Breast epithelium (tissue), 3 donors: ENCODE data around the gene DOK5.

ENCODE experiments used
- POLR2A ChIP-seq: fragments of 450-650 bp; IDR thresholded peaks from one replicate; pipeline ENCODE4 v1.6.1; 2016; ENCODE audit warnings: antibody characterized with exemption, mild to moderate bottlenecking, moderate library complexity
- POLR2AphosphoS5 ChIP-seq, 3 donors: sonication (generic); formaldehyde crosslinking; IDR thresholded peaks; one replicate each; pipeline ENCODE4 v1.6.1; 2017; ENCODE audit warnings: antibody characterized with exemption in 3 of 3
- TF ChIP-seq, protein P1 (sequence below), 3 donors: fragments of 450-650 bp; IDR thresholded peaks; one replicate each; pipeline ENCODE4 v1.5.1; 2016 to 2017; ENCODE audit warnings: antibody characterized with exemption in 3 of 3, mild to moderate bottlenecking in 3 of 3, moderate library complexity in 3 of 3

DNA sequence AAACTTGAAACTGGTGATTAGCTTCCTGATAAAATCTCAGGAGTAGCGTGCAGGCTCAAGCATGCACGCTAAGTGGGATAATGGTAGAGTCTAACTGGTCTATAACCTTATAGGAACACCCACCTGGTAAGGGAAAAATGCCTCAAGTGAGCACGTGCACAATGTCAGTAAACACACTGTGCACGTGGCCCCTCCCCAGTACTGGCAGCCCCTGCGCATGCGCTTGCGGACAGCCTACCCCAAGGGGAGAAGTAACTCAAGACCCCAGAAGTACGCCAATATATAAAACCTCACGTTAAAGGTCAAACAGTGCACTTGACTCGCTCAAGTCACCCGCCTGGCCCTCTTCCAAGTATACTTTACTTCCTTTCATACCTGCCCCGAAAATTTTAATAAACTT is 23.1 kb upstream of the DOK5 start:
- TF ChIP-seq, protein P1, sequence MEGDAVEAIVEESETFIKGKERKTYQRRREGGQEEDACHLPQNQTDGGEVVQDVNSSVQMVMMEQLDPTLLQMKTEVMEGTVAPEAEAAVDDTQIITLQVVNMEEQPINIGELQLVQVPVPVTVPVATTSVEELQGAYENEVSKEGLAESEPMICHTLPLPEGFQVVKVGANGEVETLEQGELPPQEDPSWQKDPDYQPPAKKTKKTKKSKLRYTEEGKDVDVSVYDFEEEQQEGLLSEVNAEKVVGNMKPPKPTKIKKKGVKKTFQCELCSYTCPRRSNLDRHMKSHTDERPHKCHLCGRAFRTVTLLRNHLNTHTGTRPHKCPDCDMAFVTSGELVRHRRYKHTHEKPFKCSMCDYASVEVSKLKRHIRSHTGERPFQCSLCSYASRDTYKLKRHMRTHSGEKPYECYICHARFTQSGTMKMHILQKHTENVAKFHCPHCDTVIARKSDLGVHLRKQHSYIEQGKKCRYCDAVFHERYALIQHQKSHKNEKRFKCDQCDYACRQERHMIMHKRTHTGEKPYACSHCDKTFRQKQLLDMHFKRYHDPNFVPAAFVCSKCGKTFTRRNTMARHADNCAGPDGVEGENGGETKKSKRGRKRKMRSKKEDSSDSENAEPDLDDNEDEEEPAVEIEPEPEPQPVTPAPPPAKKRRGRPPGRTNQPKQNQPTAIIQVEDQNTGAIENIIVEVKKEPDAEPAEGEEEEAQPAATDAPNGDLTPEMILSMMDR (IDR thresholded peaks at IDR 0.05), result no peak
- TF ChIP-seq POLR2A (no peak), POLR2AphosphoS5 (IDR thresholded peaks at IDR 0.05) (no peak)
